Neural cell (in vitro differentiated cells): ENCODE results near the gene PPFIA4. TPM values are rescaled to one million over a fixed set of nuclear protein-coding genes. Genes with fewer than 3 reads are reported as not detected.

Source experiments
- H2AFZ ChIP-seq: fragments of 200-600, 300-800 bp; sonication (generic), shearing (Covaris generic); 2 replicates; pipeline ENCODE4 v1.6.0; 2014; ENCODE audit warnings: low read depth, mild to moderate bottlenecking, antibody characterized with exemption, low read length, moderate library complexity
- H3F3A ChIP-seq: fragments of 200-600 bp; shearing (Covaris generic); 2 replicates; pipeline ENCODE4 v1.6.1; 2016; ENCODE audit warnings: mild to moderate bottlenecking, moderate library complexity, mixed read lengths, antibody characterized with exemption, low read length; ENCODE audit not compliant: insufficient read depth, poor library complexity, severe bottlenecking
- H3K27ac ChIP-seq: fragments of 200-600, 300-800 bp; sonication (generic), shearing (Covaris generic); 2 replicates; pipeline ENCODE4 v1.5.1; 2014; ENCODE audit warnings: mild to moderate bottlenecking, low read length, moderate library complexity
- H3K27me3 ChIP-seq: fragments of 300-800, 200-600 bp; sonication (generic), shearing (Covaris generic); 2 replicates; pipeline ENCODE4 v1.6.0; 2014; ENCODE audit warnings: mild to moderate bottlenecking, low read depth, low read length, moderate library complexity; ENCODE audit not compliant: insufficient read depth
- H3K36me3 ChIP-seq: fragments of 300-800, 200-600 bp; sonication (generic), shearing (Covaris generic); 2 replicates; pipeline ENCODE4 v1.5.1; 2014; ENCODE audit warnings: mild to moderate bottlenecking, antibody characterized with exemption, low read length, moderate library complexity; ENCODE audit not compliant: insufficient read depth
- H3K4me2 ChIP-seq: fragments of 300-800, 200-600 bp; sonication (generic), shearing (Covaris generic); 2 replicates; pipeline ENCODE4 v1.6.0; 2014; ENCODE audit warnings: mild to moderate bottlenecking, low read length
- H3K4me3 ChIP-seq: fragments of 300-800, 200-600 bp; sonication (generic), shearing (Covaris generic); 2 replicates; pipeline ENCODE4 v1.5.1; 2014; ENCODE audit warnings: mild to moderate bottlenecking, low read length, moderate library complexity
- H3K79me2 ChIP-seq: fragments of 200-600 bp; shearing (Covaris generic); replicated peaks from 2 replicates; pipeline ENCODE4 v1.6.0; 2014; ENCODE audit warnings: mild to moderate bottlenecking, low read length, moderate library complexity; ENCODE audit not compliant: insufficient read depth
- H3K9ac ChIP-seq: fragments of 300-800, 200-600 bp; sonication (generic), shearing (Covaris generic); 2 replicates; pipeline ENCODE4 v1.6.1; 2016; ENCODE audit warnings: mild to moderate bottlenecking, low read length, mixed read lengths
- H3K9me2 ChIP-seq: fragments of 200-600 bp; shearing (Covaris generic); 2 replicates; pipeline ENCODE4 v1.6.1; 2016; ENCODE audit warnings: mild to moderate bottlenecking, low read length, mixed read lengths; ENCODE audit not compliant: insufficient read depth
- H3K9me3 ChIP-seq: fragments of 200-600, 300-800 bp; sonication (generic), shearing (Covaris generic); 2 replicates; pipeline ENCODE4 v1.6.1; 2016; ENCODE audit warnings: mild to moderate bottlenecking, mixed run types, low read length, moderate library complexity, mixed read lengths
- H4K20me1 ChIP-seq: fragments of 200-600 bp; shearing (Covaris generic); 2 replicates; pipeline ENCODE4 v1.6.1; 2016; ENCODE audit warnings: mild to moderate bottlenecking, mixed run types; ENCODE audit not compliant: insufficient read depth
- EP300 ChIP-seq: fragments of 450-650 bp; conservative IDR thresholded peaks from 2 replicates; pipeline ENCODE4 v1.6.1; 2014; ENCODE audit warnings: antibody characterized with exemption, mild to moderate bottlenecking, moderate library complexity; ENCODE audit not compliant: poor library complexity, severe bottlenecking
- EZH2 ChIP-seq: fragments of 200-600, 300-800 bp; shearing (Covaris generic), sonication (generic); IDR thresholded peaks from 2 replicates; pipeline ENCODE4 v1.6.1; 2014; ENCODE audit warnings: antibody characterized with exemption, low read length, borderline replicate concordance, mild to moderate bottlenecking; ENCODE audit not compliant: insufficient read depth, poor library complexity, severe bottlenecking
- MXI1 ChIP-seq: fragments of 450-650 bp; conservative IDR thresholded peaks from 2 replicates; pipeline ENCODE4 v1.6.1; 2014; ENCODE audit warnings: antibody characterized with exemption, mild to moderate bottlenecking; ENCODE audit not compliant: poor library complexity, severe bottlenecking
- POLR2AphosphoS5 ChIP-seq: IDR thresholded peaks from 2 replicates; pipeline ENCODE4 v1.6.1; 2012
- RAD21 ChIP-seq: fragments of 450-650 bp; conservative IDR thresholded peaks from 2 replicates; pipeline ENCODE4 v1.6.1; 2014; ENCODE audit warnings: antibody characterized with exemption, mild to moderate bottlenecking, moderate library complexity
- SMC3 ChIP-seq: fragments of 450-650 bp; conservative IDR thresholded peaks from 2 replicates; pipeline ENCODE4 v1.6.1; 2014; ENCODE audit warnings: antibody characterized with exemption, mild to moderate bottlenecking, moderate library complexity; ENCODE audit not compliant: poor library complexity
- TAF1 ChIP-seq: IDR thresholded peaks from 2 replicates; pipeline ENCODE4 v1.6.1; 2012; ENCODE audit warnings: low read depth
- polyA plus RNA-seq: library from polyadenylated mRNA; depleted of rRNA; stranded (reverse); fragments of >200 nt; gene quantifications from 2 replicates; pipeline ENCODE4 v1.2.3, GENCODE V29; 2014
- TF ChIP-seq, protein P1 (sequence below): fragments of 450-650 bp; IDR thresholded peaks from 2 replicates; pipeline ENCODE4 v1.5.1; 2014; ENCODE audit warnings: antibody characterized with exemption, mild to moderate bottlenecking, moderate library complexity; ENCODE audit not compliant: poor library complexity, severe bottlenecking
- TF ChIP-seq, protein P2 (sequence below): IDR thresholded peaks from 2 replicates; pipeline ENCODE4 v1.6.1; 2012; ENCODE audit warnings: borderline replicate concordance

The PPFIA4 gene
- polyA plus RNA-seq, 1 donor from 2014 or later = 1.6 TPM

DNA sequence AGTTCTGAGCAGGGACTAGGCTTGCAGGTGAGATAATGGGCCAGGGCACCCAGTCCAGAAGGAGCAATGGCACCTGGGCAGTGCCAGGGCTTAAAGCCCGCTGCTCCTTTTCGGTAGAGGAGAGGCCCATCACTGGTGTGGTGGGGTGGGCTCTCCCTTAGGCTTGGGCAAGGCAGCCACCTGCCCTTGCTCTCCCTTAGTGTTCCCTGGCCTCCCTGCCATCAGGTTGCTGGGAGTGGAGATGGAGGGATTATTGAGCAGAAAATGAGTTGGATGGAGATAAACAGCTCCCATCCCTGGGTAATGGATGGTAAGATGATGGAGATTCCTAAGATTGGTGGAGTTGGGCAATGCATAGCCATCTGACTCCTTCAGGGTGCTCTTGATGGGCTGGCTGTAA is 51.7 kb downstream of the PPFIA4 start:
- no peak overlapping the region for H3K4me3 ChIP-seq
- H3K9me2 ChIP-seq = no peaks in the 10 kb centered on the region
- H2AFZ ChIP-seq = no peak overlapping the region
- no peaks in the 10 kb centered on the region for H3K36me3 ChIP-seq
- H3F3A ChIP-seq = no peaks in the 10 kb centered on the region
- TF ChIP-seq MXI1 (no peak), TAF1 (no peak)
- TF ChIP-seq, protein P1, sequence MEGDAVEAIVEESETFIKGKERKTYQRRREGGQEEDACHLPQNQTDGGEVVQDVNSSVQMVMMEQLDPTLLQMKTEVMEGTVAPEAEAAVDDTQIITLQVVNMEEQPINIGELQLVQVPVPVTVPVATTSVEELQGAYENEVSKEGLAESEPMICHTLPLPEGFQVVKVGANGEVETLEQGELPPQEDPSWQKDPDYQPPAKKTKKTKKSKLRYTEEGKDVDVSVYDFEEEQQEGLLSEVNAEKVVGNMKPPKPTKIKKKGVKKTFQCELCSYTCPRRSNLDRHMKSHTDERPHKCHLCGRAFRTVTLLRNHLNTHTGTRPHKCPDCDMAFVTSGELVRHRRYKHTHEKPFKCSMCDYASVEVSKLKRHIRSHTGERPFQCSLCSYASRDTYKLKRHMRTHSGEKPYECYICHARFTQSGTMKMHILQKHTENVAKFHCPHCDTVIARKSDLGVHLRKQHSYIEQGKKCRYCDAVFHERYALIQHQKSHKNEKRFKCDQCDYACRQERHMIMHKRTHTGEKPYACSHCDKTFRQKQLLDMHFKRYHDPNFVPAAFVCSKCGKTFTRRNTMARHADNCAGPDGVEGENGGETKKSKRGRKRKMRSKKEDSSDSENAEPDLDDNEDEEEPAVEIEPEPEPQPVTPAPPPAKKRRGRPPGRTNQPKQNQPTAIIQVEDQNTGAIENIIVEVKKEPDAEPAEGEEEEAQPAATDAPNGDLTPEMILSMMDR = no peak
- H3K4me2 ChIP-seq = no peak overlapping the region
- no peaks in the 10 kb centered on the region for H4K20me1 ChIP-seq
- H3K9me3 ChIP-seq = no peaks in the 10 kb centered on the region
- H3K9ac ChIP-seq = no peak overlapping the region
- no peak overlapping the region for H3K27ac ChIP-seq
- peaks cover 41% of the 10 kb centered on the region for H3K27me3 ChIP-seq
- H3K79me2 ChIP-seq = no peaks in the 10 kb centered on the region

DNA sequence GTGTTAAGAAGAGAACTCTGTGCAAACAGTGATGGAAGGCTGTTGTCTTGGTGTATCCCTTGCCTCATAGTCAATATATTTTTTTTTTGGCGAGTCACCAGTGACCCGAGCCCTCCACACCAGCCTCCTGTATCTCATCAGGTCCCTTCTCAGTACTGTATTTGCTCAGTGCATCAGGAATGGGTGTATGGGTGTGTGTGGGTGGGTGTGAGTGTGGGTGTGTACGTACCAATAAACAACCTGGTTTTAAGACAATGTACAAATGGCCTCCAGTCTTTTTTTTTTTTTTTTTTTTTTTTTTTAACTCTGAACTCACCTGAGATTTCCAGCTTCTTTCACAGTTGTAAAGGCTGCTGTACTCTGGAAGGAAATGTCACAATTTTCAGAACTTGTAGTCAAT is 52.2 kb downstream of the PPFIA4 start:
- Histone ChIP-seq H3K9me2 (no peaks in the 10 kb centered on the region), H4K20me1 (no peaks in the 10 kb centered on the region), H3K27me3 (peaks cover 41% of the 10 kb centered on the region), H3K9ac (no peak overlapping the region), H3K9me3 (no peaks in the 10 kb centered on the region), H3K79me2 (no peaks in the 10 kb centered on the region), H3F3A (no peaks in the 10 kb centered on the region), H2AFZ (no peak overlapping the region), H3K27ac (no peak overlapping the region), H3K36me3 (no peaks in the 10 kb centered on the region), H3K4me2 (no peak overlapping the region), H3K4me3 (no peak overlapping the region)
- no peak for TF ChIP-seq SMC3
- TF ChIP-seq TAF1 = no peak
- TF ChIP-seq EP300 = no peak
- TF ChIP-seq, protein P1 = no peak
- TF ChIP-seq, protein P2, sequence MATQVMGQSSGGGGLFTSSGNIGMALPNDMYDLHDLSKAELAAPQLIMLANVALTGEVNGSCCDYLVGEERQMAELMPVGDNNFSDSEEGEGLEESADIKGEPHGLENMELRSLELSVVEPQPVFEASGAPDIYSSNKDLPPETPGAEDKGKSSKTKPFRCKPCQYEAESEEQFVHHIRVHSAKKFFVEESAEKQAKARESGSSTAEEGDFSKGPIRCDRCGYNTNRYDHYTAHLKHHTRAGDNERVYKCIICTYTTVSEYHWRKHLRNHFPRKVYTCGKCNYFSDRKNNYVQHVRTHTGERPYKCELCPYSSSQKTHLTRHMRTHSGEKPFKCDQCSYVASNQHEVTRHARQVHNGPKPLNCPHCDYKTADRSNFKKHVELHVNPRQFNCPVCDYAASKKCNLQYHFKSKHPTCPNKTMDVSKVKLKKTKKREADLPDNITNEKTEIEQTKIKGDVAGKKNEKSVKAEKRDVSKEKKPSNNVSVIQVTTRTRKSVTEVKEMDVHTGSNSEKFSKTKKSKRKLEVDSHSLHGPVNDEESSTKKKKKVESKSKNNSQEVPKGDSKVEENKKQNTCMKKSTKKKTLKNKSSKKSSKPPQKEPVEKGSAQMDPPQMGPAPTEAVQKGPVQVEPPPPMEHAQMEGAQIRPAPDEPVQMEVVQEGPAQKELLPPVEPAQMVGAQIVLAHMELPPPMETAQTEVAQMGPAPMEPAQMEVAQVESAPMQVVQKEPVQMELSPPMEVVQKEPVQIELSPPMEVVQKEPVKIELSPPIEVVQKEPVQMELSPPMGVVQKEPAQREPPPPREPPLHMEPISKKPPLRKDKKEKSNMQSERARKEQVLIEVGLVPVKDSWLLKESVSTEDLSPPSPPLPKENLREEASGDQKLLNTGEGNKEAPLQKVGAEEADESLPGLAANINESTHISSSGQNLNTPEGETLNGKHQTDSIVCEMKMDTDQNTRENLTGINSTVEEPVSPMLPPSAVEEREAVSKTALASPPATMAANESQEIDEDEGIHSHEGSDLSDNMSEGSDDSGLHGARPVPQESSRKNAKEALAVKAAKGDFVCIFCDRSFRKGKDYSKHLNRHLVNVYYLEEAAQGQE = no peak
- no peak for TF ChIP-seq EZH2
- no peak for TF ChIP-seq RAD21
- TF ChIP-seq POLR2AphosphoS5 = no peak
- TF ChIP-seq MXI1 = no peak
